OCI-LY7 (cell line): ENCODE measurements around the gene GNPTG. TPM values are rescaled to one million over a fixed set of nuclear protein-coding genes. Genes with fewer than 3 reads are reported as not detected.
A peak's percentile ranks its signal among the peaks of the same experiment; 100 is the strongest.

Experiments
- BruUV-seq: library from RNA; stranded (reverse); fragments of 400-500 nt; replicated peaks from 2 replicates; lab custom pipeline; 2021; lab: Mats Ljungman, UMichigan
- CTCF ChIA-PET: fragments of 300-600 bp; sonication (Branson Sonifier 250); formaldehyde crosslinking; loops from one replicate; lab custom pipeline; 2022; ENCODE audit warnings: antibody characterized with exemption; ENCODE audit not compliant: unreplicated experiment; lab: Charles Lee
- POLR2A ChIA-PET: fragments of 300-600 bp; sonication (Branson Sonifier 250); formaldehyde crosslinking; loops from one replicate; lab custom pipeline; 2022; ENCODE audit warnings: antibody characterized with exemption; lab: Charles Lee
- DNase-seq: peaks from one replicate; pipeline ENCODE4 v3.0.0-alpha.2; 2015; ENCODE audit warnings: low spot score
- H2AFZ ChIP-seq: fragments of 200-600 bp; sonication (generic), shearing (Covaris generic); 2 replicates; pipeline ENCODE4 v1.6.1; 2014; ENCODE audit warnings: mild to moderate bottlenecking, antibody characterized with exemption, low read length, moderate library complexity
- H3K27ac ChIP-seq: fragments of 200-600 bp; sonication (generic); 2 replicates; pipeline ENCODE4 v1.5.1; 2014; ENCODE audit warnings: mixed run types, low read depth, mild to moderate bottlenecking, moderate library complexity, low read length, inconsistent platforms; ENCODE audit not compliant: poor library complexity, severe bottlenecking
- H3K36me3 ChIP-seq: fragments of 200-600 bp; sonication (generic); 2 replicates; pipeline ENCODE4 v1.6.1; 2014; ENCODE audit warnings: mild to moderate bottlenecking, antibody characterized with exemption, low read length, moderate library complexity, mixed read lengths; ENCODE audit not compliant: insufficient read depth
- H3K4me1 ChIP-seq: fragments of 200-600 bp; sonication (generic); 2 replicates; pipeline ENCODE4 v1.5.1; 2014; ENCODE audit warnings: mild to moderate bottlenecking, low read length; ENCODE audit not compliant: insufficient read depth, poor library complexity, severe bottlenecking
- H3K4me2 ChIP-seq: fragments of 200-600 bp; sonication (generic); 2 replicates; pipeline ENCODE4 v1.6.1; 2014; ENCODE audit warnings: mild to moderate bottlenecking, low read length
- H3K4me3 ChIP-seq: fragments of 200-600 bp; sonication (generic); 2 replicates; pipeline ENCODE4 v1.5.1; 2014; ENCODE audit warnings: mild to moderate bottlenecking, low read depth, low read length; ENCODE audit not compliant: poor library complexity, severe bottlenecking
- H3K79me2 ChIP-seq: fragments of 200-600 bp; sonication (generic); 2 replicates; pipeline ENCODE4 v1.6.1; 2016; ENCODE audit warnings: low read depth, mild to moderate bottlenecking, low read length, moderate library complexity, mixed read lengths; ENCODE audit not compliant: insufficient read depth
- H3K9me2 ChIP-seq: fragments of 200-600 bp; sonication (generic); 2 replicates; pipeline ENCODE4 v1.6.1; 2016; ENCODE audit warnings: mild to moderate bottlenecking, low read length, mixed read lengths; ENCODE audit not compliant: insufficient read depth
- H3K9me3 ChIP-seq: fragments of 200-600 bp; sonication (generic); 2 replicates; pipeline ENCODE4 v1.6.1; 2014; ENCODE audit warnings: mild to moderate bottlenecking, mixed run types, low read length, mixed read lengths
- H4K20me1 ChIP-seq: fragments of 200-600 bp; sonication (generic); 2 replicates; pipeline ENCODE4 v1.6.1; 2014; ENCODE audit warnings: mild to moderate bottlenecking, antibody characterized with exemption, low read length, moderate library complexity, mixed read lengths; ENCODE audit not compliant: insufficient read depth
- EZH2phosphoT487 ChIP-seq: fragments of 200-600 bp; sonication (generic); IDR thresholded peaks from 2 replicates; pipeline ENCODE4 v1.6.1; 2018; ENCODE audit warnings: low read depth, borderline replicate concordance, mild to moderate bottlenecking, mixed run types, antibody characterized with exemption, low read length, moderate library complexity, mixed read lengths
- intact Hi-C: fragments of 100-400 bp; cut with micrococcal nuclease; formaldehyde crosslinking; loops from one replicate; pipeline ENCODE4 v1.10.0; 2022; ENCODE audit not compliant: unreplicated experiment
- total RNA-seq, 2 experiments: library from RNA; depleted of rRNA in 1 of 2; stranded (reverse); fragments of >200 nt in 1 of 2; shearing (Covaris generic) in 1 of 2; gene quantifications; 2 replicates each; pipeline ENCODE4 v1.2.3, GENCODE V29; 2014 to 2022
- TF ChIP-seq, protein P1 (sequence below): fragments of 200-600 bp; sonication (generic); conservative IDR thresholded peaks from 2 replicates; pipeline ENCODE4 v1.5.1; 2014; ENCODE audit warnings: mild to moderate bottlenecking, antibody characterized with exemption, low read length, moderate library complexity, mixed read lengths

Gene GNPTG
- total RNA-seq, 2 experiments from 2014 or later: 21.3 to 24.1 TPM

DNA sequence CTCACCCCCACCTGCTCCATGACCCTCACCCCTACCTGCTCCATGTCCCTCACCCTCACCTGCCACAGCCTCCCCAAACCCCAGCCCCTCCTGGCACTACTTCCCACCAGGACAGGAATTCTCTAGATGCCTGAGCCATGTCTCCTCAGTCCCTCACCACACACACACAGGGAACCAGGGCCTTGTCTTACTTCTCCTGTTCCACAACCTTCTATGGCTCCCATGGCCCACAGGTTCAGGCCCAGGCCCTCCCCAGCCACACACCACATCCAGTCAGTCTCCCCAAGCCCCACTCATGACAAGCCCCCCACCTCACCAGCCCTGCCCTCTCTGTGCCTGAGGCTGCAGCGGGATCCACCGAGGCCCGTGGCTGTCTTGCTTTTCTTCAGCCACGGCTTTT, 45.4 kb upstream of the GNPTG start:
- no TSS peak for BruUV-seq
- peaks cover 14% of the 10 kb centered on the region for H3K36me3 ChIP-seq
- intact Hi-C loops: loop anchor here (10.0 kb wide), 2 partner anchors 108 to 308 kb away; partner anchors contain the start of genes CRAMP1, IFT140 and UNKL
- no peaks in the 10 kb centered on the region for H3K9me2 ChIP-seq
- no peak for TF ChIP-seq EZH2phosphoT487
- TF ChIP-seq, protein P1, sequence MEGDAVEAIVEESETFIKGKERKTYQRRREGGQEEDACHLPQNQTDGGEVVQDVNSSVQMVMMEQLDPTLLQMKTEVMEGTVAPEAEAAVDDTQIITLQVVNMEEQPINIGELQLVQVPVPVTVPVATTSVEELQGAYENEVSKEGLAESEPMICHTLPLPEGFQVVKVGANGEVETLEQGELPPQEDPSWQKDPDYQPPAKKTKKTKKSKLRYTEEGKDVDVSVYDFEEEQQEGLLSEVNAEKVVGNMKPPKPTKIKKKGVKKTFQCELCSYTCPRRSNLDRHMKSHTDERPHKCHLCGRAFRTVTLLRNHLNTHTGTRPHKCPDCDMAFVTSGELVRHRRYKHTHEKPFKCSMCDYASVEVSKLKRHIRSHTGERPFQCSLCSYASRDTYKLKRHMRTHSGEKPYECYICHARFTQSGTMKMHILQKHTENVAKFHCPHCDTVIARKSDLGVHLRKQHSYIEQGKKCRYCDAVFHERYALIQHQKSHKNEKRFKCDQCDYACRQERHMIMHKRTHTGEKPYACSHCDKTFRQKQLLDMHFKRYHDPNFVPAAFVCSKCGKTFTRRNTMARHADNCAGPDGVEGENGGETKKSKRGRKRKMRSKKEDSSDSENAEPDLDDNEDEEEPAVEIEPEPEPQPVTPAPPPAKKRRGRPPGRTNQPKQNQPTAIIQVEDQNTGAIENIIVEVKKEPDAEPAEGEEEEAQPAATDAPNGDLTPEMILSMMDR: no peak
- no peak overlapping the region for H2AFZ ChIP-seq
- no peak overlapping the region for H3K4me3 ChIP-seq
- H3K79me2 ChIP-seq: peaks cover 15% of the 10 kb centered on the region
- H3K9me3 ChIP-seq: no peaks in the 10 kb centered on the region; the same call in 1 of the 2 replicates
- peaks cover 31% of the 10 kb centered on the region for H3K4me1 ChIP-seq
- no peak for DNase-seq
- no peak overlapping the region for H3K4me2 ChIP-seq
- ChIA-PET POLR2A (no interaction called here), CTCF (no interaction called here)
- peaks cover 13% of the 10 kb centered on the region; the same call in 1 of the 2 replicates for H4K20me1 ChIP-seq
- no peak overlapping the region for H3K27ac ChIP-seq

DNA sequence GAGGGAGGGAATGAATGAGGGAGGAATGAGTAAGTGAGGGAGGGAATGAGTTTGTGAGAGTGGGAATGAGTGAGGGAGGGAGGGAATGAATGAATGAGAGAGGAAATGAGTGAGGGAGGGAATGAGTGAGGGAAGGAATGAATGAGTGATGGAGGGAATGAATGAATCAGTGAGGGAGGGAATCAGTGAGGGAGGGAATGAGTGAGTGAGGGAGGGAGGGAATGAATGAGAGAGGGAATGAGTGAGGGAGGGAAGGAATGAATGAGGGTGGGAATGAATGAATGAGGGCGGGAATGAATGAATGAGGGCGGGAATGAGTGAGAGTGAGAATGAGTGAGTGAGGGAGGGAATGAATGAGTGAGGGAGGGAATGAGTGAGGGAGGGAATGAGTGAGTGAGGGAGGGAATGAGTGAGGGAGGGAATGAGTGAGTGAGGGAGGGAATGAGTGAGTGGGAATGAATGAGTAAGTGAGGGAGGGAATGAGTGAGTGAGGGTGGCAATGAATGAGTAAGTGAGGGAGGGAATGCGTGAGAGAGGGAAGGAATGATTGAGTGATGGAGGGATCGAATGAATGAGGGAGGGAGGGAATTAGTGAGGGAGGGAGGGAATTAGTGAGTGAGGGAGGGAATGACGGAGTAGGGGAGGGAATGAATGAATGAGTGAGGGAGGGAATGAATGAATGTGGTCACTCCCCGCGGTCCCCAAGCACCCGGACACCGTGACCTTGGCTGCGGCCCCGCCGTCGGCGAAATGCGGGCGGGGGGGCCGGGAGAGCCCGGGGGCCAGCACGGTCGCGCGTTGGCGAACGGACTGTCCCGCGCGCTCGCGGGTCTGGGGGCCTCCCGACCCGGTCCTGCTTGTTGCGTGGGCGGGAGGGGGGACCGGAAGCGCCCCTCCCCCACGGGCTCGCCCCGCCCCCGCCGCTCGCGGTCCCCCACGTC, 43.4 kb upstream of the GNPTG start:
- ChIA-PET CTCF (no interaction called here), POLR2A (no interaction called here)
- Histone ChIP-seq H3K36me3 (peaks cover 33% of the 10 kb centered on the region), H2AFZ (peak overlapping the region; percentile 98; the same call in 1 of the 2 replicates), H3K79me2 (peaks cover 35% of the 10 kb centered on the region), H3K4me3 (peak overlapping the region; percentile 72), H3K9me3 (no peaks in the 10 kb centered on the region; the same call in 1 of the 2 replicates), H3K4me2 (peak overlapping the region; percentile 57), H4K20me1 (peaks cover 26% of the 10 kb centered on the region; the same call in 1 of the 2 replicates), H3K27ac (peak overlapping the region; percentile 86), H3K9me2 (no peaks in the 10 kb centered on the region), H3K4me1 (peaks cover 33% of the 10 kb centered on the region)
- TF ChIP-seq EZH2phosphoT487: no peak
- TF ChIP-seq, protein P1: no peak
- DNase-seq: no peak
- intact Hi-C loops: loop anchor here (10.0 kb wide), 2 partner anchors 106 to 306 kb away; partner anchors contain the start of genes CRAMP1, IFT140 and UNKL
- no TSS peak for BruUV-seq
